ENCODE results near the gene CLEC1B.
"Not testable (repeated sequence)": the region's sequence is repeated elsewhere in the genome, so short reads cannot be mapped to it uniquely, and the experiment has no call there.

Gene CLEC1B

DNA sequence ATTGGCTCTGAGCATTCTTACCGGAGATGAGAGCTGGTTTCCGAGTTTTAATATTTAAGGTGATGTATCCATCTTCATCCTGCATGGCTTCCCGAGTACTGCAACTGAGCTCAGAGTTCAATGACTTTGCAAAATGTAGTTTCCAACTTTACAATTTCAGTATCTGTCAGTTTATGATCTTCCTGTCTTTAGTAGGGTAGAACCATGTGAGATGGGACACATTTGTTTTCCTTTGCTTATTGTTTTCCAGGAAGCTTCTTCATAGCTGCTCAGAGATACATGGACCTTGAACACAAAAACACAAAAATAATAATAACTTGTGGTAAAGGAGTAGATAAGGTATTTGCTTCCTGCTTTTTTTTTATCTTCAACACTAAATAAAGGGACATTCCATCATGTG is at the start of gene CLEC1B:
Gene CLEC1B, minus strand, starts transcription at position 106 of the 400 bp plus-strand sequence. Its CDS starts 21 bp downstream, at position 85.
- no peak for DNase-seq

DNA sequence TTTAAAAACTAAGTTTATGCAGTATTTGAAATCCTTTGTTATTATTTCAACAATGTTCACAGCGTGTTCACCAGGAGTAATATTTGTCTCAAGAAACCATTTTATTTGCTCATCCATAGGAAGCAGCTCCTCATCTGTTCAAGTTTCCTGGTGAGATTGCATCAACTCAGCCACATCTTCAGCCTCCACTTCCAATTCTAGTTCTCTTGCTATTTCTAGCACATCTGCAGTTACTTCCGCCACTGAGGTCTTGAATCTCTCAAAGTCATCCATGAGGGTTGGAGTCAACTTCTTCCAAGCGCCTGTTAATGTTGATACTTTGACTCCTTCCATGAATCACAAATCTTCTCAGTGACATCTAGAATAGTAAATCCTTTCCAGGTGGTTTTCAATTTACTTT is 49.6 kb upstream of the CLEC1B start:
- no peak for DNase-seq

DNA sequence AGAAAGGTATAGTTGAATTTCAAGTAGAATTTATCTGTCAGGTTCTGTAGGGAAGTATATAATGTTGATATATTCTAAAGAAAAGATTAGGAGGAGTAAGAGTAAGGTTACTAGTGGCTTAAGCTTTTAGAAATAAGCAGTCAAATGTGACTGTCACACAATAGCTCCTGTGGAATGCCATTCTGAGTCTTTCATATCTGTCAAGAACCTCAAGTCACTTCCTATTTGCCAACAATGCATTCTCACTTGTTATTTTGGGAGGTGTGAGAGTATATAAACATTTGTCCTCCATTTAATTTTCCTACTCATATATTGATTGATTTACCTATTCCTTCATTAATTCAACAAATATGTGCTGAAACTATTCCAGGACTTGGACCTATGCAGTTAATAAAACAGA is 43.2 kb upstream of the CLEC1B start:
- no peak for DNase-seq

DNA sequence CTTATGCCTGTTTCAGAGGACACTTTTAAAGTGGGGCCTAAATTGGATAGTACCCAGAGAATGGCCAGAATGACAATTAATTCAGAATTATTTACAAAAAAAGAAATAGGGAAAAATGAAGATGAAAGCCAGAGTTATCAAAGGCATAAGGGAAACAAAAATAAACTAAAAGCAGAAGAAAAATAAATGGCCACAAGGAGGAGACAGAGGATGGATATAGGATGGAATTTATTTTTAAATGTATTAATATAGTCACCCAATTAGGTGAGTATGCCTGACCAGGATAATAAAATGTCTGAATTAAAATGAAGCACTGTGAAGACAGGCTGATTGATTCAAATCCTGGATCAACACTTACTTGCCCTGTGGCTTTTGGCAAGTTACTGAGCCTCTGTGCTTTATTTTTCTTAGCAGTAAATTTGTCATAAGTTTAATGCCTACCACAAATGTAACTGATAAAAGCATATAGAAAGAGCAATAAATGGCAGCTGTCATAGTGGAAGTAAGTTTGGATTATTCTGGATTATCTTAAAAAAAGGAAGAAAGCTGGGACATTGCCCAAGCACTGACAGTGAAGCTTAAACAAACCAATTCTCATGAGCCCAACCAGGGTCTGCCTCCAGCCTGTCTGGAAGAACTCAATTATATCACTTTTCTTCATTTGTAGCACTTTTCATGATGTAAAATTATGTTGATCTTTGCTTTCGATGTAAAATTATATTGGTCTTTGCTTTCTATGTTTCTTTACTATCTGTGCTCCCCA is 35.0 kb upstream of the CLEC1B start:
- no peak for DNase-seq

DNA sequence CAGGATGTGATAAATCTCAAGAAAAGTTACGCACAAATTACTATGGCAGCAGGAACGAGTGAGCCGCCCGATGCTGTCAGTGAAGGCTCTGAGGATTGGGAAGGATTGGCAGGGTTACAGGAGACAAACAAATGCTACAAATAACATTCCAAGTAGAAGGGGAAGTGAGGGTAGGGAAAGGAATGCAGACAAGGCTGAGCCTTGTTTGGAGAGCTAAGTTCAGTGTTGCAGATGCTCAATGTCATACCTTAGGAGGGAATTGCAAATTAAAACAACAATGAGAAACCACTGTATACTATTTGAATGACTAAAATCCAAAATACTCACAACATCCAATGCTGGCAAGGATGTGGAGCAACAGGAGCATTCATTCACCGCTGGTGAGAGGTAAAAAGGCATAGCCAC is 32.9 kb upstream of the CLEC1B start:
- no peak for DNase-seq

DNA sequence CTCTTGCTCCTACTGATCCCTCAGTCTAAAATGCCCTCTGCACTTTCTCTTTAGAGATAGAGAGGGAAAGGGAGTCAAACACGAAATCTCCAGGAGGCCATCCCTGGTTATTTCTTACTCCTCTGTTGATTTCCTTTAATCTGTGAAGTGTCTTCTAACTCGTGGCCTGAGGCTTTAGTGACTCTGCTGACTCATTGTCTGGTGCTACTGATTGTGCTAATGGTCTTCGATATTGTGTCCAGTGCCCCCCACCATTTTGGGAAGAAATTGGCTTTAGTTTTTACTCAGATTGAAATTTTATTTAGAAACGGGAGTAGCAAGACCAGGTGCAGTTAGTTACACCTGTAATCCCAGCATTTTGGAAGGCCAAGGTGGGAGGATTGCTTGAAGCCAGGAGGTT is 32.4 kb upstream of the CLEC1B start:
- no peak for DNase-seq

DNA sequence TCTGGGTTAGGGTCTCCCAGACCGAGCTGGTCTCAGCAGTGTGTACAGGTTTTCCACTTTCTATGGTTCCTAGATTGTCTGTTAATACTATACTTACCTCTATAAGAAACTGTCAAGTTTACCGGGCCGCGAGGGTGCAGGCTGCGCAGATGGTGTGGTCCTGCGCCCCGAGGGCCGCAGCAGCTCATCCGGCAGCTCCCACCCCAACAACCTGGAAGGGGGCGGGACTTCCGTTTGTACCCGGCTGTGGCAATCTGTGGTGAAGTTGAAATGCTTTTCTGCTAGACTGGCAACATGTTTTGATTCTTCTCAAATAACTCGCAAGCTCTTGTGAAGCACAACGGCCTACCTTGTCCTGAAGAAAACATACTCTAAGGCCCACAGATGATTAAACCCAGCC is 31.5 kb upstream of the CLEC1B start, which contains the start of gene CLEC9A:
Gene CLEC9A, plus strand, starts transcription at position 237 of the 400 bp plus-strand sequence. CDS start 22,006 bp downstream, outside the sequence.
- no peak for DNase-seq

GRCh38 chr12:10027721-10028120 is 28.8 kb upstream of the CLEC1B start:
- DNase-seq, result no peak

DNA sequence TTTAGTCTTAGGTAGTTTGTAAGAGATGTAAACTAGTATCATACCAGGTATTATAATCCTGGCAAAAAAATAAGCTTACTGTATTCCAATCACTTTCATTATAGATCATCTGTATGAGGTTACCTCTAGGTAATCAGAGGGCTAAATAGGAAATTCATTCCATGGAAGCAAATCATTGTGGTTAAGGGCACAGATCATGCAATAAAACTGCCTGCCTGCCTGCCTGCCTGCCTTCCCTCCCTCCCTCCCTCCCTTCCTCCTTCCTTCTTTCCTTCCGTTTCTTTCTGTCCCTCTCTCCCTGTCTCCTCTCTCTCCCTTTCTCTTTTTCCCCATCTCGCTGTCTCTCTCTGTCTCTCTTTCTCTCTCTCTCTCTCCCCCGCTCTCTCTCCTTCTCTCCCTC is 28.4 kb upstream of the CLEC1B start:
- DNase-seq, result no peak

GRCh38 chr12:10026666-10027065 is 27.7 kb upstream of the CLEC1B start:
- DNase-seq, result not testable (repeated sequence)

- DNase-seq, result no peak
Measured at GRCh38 chr12:10025236-10025635, 26.3 kb upstream of the CLEC1B start.

- no peak for DNase-seq
Measured at GRCh38 chr12:10021342-10021741, 22.4 kb upstream of the CLEC1B start.

GRCh38 chr12:10018386-10018785 is 19.5 kb upstream of the CLEC1B start:
- DNase-seq, result no peak

DNA sequence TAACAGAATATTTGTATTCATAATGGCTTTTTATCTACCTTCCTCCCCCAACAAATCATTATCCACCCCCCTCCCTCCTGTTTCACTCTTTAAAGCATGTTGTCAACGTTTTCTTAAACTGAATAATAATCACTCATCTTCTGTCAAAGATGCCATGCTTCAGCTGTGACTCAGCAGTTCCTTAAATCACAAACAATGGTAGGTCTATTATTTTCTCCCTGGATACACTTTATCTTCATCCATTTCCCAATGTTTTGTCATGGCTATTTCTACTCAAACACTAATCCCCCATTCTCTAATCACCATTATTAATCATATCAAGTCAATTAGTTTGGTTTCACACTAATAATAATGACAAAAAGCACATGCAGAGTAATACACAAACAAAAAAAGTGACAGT is 18.0 kb upstream of the CLEC1B start:
- no peak for DNase-seq

- no peak for DNase-seq
Measured at GRCh38 chr12:10015450-10015849, 16.5 kb upstream of the CLEC1B start.

GRCh38 chr12:10012630-10013330 is 13.9 kb upstream of the CLEC1B start:
- DNase-seq, result no peak

- DNase-seq, result no peak
Measured at GRCh38 chr12:10001171-10001776, 2.4 kb upstream of the CLEC1B start.

DNA sequence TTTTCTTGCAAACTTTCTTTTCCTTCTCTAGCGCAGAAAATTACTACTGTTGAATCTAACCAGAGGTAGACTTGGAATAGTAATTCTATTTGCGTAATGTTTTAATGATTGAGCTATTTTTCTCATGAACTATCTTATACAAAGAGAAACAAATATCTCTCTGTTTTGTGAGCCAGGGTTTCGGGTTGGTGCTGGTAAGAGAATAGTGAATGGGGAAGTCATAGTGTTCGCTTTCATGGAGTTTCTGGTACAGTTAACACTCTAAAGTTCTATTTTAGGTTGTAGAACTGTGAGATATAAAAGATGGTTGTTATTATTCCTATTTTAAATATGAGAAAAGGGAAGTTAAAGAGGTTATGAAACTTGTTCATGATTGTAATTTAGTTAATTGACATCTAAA is 6.6 kb downstream of the CLEC1B start:
- no peak for DNase-seq

- DNase-seq, result no peak
Measured at GRCh38 chr12:9991876-9992275, 7.0 kb downstream of the CLEC1B start.

- no peak for DNase-seq
Measured at GRCh38 chr12:9980126-9980525, 18.8 kb downstream of the CLEC1B start.

- DNase-seq, result no peak
Measured at GRCh38 chr12:9977916-9978315, 21.0 kb downstream of the CLEC1B start.

DNA sequence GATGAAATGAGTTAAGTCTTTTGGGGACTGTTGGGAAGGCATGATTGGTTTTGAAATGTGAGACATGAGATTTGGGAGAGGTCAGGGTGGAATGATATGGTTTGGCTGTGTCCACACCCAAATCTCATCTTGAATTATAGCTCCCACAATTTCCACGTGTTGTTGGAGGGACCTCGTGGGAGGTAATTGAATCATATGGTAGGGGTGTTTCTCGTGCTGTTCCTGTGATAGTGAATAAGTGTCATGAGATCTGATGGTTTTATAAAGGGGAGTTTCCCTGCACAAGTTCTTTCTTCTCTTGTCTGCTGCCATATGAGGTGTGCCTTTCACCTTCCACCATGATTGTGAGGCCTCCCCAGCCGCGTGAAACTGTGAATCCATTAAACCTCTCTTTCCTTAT is 22.3 kb downstream of the CLEC1B start:
- DNase-seq, result not testable (repeated sequence)

GRCh38 chr12:9975614-9976013 is 23.3 kb downstream of the CLEC1B start:
- DNase-seq, result no peak

- not testable (repeated sequence) for DNase-seq
Measured at GRCh38 chr12:9974731-9975130, 24.2 kb downstream of the CLEC1B start.

Data from activated CD4-positive, alpha-beta T cell treated with anti-CD3 and anti-CD28 coated beads for 4 hours (primary cell).